Heart left ventricle (tissue), 13 donors: Measurements from ENCODE around the gene EVC.

Experiments
- CTCF ChIP-seq, 12 donors: fragments of 200-600 bp; sonication (generic) in 4 of 12; IDR thresholded peaks; one replicate each; pipeline versions ENCODE4 v1.5.0 to v1.8.0; 2018 to 2022; ENCODE audit warnings: antibody characterized with exemption in 12 of 12, mild to moderate bottlenecking in 5 of 12
- POLR2A ChIP-seq, 2 donors: fragments of 450-650 bp; IDR thresholded peaks; one replicate each; pipeline ENCODE4 v1.6.1; 2017; ENCODE audit warnings: antibody characterized with exemption in 2 of 2, mild to moderate bottlenecking in 2 of 2, moderate library complexity in 2 of 2
- donor health status: ischemic (EF 13 %, LVEDD 7.1; RV severe dilation, severe dysfunction).
- donor health status: DM: no; HTN: yes; CAD: no.
- donor health status: DM: no; HTN: no; CAD: no.
- donor health status: ischemic (EF 25% LVEDD 6.9; RV normal size, moderate dysfunction).
- donor health status: ischemic (EF 25% LVEDD 5.7; RV mildly dilated, moderate dysfunction).
- donor health status: ischemic (EF 35%, LVEDD 5.7; RV mildly dilated, moderate dysfunction).
- donor health status: nonischemic (EF 11% LVEDD 7.7; RV severe dilation, severe dysfunction).
- donor health status: DM: yes; HTN: yes; CAD: no.
- donor health status: PGD.
- donor health status: ischemic (EF 29% LVEDD 5.4; RV normal size, mild dysfunction).
- donor health status: nonischemic (EF 23%, LVEDD 6.1; RV moderate dilation, normal function).

DNA sequence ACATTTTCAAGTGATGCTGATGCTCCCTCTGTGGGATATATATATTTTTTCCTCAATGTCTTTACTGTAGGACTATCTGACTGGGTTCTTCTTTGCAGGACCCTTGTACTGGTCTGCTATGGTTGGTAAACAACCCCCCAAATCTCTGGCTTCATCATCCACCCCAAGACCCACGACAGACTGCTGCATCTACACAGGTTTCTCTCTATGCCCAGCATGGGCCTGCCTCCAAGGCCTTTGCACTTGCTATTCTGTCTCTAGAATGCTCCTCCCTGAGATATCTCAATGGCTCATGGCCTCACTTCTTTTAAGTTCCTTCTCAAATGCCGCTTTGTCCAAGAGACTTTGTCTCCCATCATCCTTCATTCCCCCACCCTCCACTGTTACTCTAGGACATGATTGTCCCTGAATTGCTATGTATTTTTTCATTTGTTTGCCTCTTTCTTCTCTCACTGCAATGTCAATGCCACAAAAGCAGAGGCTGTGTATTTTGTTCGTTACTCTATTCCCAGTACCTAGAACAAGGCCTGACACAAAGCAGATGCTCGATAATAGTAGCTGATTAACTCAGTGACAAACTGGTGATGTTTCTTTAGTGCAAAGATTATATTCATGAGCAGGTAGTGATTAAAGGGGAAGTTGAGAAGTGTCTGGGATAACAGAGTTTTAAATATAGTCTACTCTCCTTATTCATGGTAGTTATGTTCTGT, 6.6 kb downstream of the EVC start:
- no peak for TF ChIP-seq CTCF (IDR thresholded peaks at IDR 0.05)
- TF ChIP-seq POLR2A (IDR thresholded peaks at IDR 0.05): no peak
